GM18507 (cell line): Measurements from ENCODE around the gene EML4.
A peak's percentile ranks its signal among the peaks of the same experiment; 100 is the strongest.

Experiments
- DNase-seq: peaks from one replicate; pipeline ENCODE4 v3.0.0; 2011; ENCODE audit warnings: low read depth; ENCODE audit not compliant: insufficient read length; ENCODE audit errors: extremely low spot score
- FAIRE-seq: peaks from 2 replicates; lab custom pipeline; 2011; peaks lifted over from hg19 to GRCh38; lab: Jason Lieb, UNC

EML4 gene

GRCh38 chr2:42137125-42137841, 31.9 kb upstream of the EML4 start:
- no peak for DNase-seq
- no peak for FAIRE-seq

GRCh38 chr2:42138163-42139015, 30.8 kb upstream of the EML4 start:
- no peak for FAIRE-seq
- DNase-seq = no peak

GRCh38 chr2:42139101-42139500, 30.1 kb upstream of the EML4 start:
- DNase-seq (no peak), FAIRE-seq (no peak)

- FAIRE-seq = no peak
- no peak for DNase-seq
Observed at GRCh38 chr2:42140496-42140895, 28.7 kb upstream of the EML4 start.

GRCh38 chr2:42141687-42142546, 27.2 kb upstream of the EML4 start:
- FAIRE-seq = no peak

GRCh38 chr2:42142547-42143184, 26.5 kb upstream of the EML4 start:
- no peak for FAIRE-seq

More at GRCh38 chr2:42141687-42142546, 27.2 kb upstream of the EML4 start:
- DNase-seq = no peak

GRCh38 chr2:42147641-42148274, 21.4 kb upstream of the EML4 start:
- no peak for DNase-seq
- no peak for FAIRE-seq

More at GRCh38 chr2:42142547-42143184, 26.5 kb upstream of the EML4 start:
- DNase-seq = no peak

GRCh38 chr2:42150159-42150558, 19.0 kb upstream of the EML4 start:
- FAIRE-seq = no peak
- DNase-seq = no peak

GRCh38 chr2:42153944-42154581, 15.1 kb upstream of the EML4 start:
- no peak for FAIRE-seq
- no peak for DNase-seq

- FAIRE-seq (no peak), DNase-seq (no peak)
Observed at GRCh38 chr2:42156721-42157120, 12.4 kb upstream of the EML4 start.

- no peak for DNase-seq
- FAIRE-seq = no peak
Observed at GRCh38 chr2:42161444-42161843, 7.7 kb upstream of the EML4 start.

- no peak for FAIRE-seq
- DNase-seq = no peak
Observed at GRCh38 chr2:42163444-42164045, 5.6 kb upstream of the EML4 start.

- no peak for FAIRE-seq
- DNase-seq = no peak
Observed at GRCh38 chr2:42164046-42164445, 5.1 kb upstream of the EML4 start.

- no peak for DNase-seq
- FAIRE-seq = no peak
Observed at GRCh38 chr2:42164971-42165370, 4.2 kb upstream of the EML4 start.

GRCh38 chr2:42167458-42167857, 1.7 kb upstream of the EML4 start:
- FAIRE-seq (no peak), DNase-seq (no peak)

GRCh38 chr2:42168459-42169099, 574 bp upstream of the EML4 start:
- FAIRE-seq = no peak
- no peak for DNase-seq

- no peak for DNase-seq
Observed at GRCh38 chr2:42169874-42170521, 845 bp downstream of the EML4 start.

More at GRCh38 chr2:42169874-42170521, 845 bp downstream of the EML4 start:
- FAIRE-seq = peak; percentile 70
